ENCODE data around the gene PBX3. TPM values are rescaled to one million over a fixed set of nuclear protein-coding genes. Genes with fewer than 3 reads are reported as not detected.

PBX3 gene
- total and polyA plus RNA-seq, 8 donors, result 8.9 to 36.8 (median 21.5) TPM

GRCh38 chr9:125966959-125967711, 220.0 kb downstream of the PBX3 start:
- Histone ChIP-seq H3K4me1 (no peaks in the 10 kb centered on the region), H3K27me3 (no peaks in the 10 kb centered on the region), H3K36me3 (peaks cover 0 to 8% (median 0%) of the 10 kb centered on the region in 3 donors), H3K27ac (no peak overlapping the region), H3K9me3 (no peaks in the 10 kb centered on the region), H3K4me3 (no peak overlapping the region)
- DNase-seq (no peak), ATAC-seq (no peak), FAIRE-seq (no peak)
- TF ChIP-seq CTCF (IDR thresholded peaks at IDR 0.05), result no peak
- intact Hi-C loops (cut with DNase I), result no loop called here
- WGBS, 2 donors, result 85% methylated on average over 11 of the region's 11 CpGs

DNA sequence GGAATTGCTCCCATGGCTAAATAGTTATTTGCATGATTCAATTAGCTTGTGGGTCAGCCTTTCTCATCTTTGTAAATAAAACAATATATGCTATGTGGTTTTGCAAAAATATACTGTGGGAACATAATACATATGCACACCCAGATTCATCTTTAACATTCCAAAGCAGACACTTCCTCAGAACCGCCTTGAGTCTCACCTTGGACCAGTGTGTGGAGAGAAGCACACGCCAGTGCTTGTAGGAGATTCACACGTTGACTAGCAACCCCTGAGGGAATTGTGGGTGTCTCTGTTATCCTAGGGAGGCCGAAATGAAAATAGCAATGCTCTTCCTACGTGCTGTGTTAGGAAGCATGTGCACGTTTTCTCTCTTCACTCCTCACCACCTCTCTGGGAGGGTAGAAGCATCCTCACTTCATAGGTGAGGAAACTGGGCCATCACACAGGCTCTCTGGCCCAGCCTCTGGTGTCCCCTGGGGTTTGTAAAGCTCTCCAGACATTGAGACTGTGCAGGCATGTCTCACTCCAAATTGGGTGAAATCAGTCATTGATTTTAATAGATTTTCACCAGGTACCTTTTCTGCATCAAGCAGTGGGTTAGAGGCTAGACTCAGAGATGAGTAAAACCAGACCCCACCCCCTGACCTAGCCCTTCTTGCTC, 221.7 kb downstream of the PBX3 start:
- FAIRE-seq (no peak), ATAC-seq (no peak), DNase-seq (no peak)
- Histone ChIP-seq H3K4me3 (no peak overlapping the region), H3K27me3 (no peaks in the 10 kb centered on the region), H3K27ac (no peak overlapping the region), H3K9me3 (no peaks in the 10 kb centered on the region), H3K4me1 (no peaks in the 10 kb centered on the region), H3K36me3 (peaks cover 0 to 8% (median 0%) of the 10 kb centered on the region in 3 donors)
- WGBS, 2 donors, result 79 to 80% methylated on average over 6 of the region's 6 CpGs
- TF ChIP-seq CTCF (IDR thresholded peaks at IDR 0.05), result no peak
- intact Hi-C loops (cut with DNase I), result no loop called here

- Histone ChIP-seq H3K36me3 (peaks cover 0 to 8% (median 0%) of the 10 kb centered on the region in 3 donors), H3K27me3 (no peaks in the 10 kb centered on the region), H3K4me3 (no peak overlapping the region), H3K27ac (no peak overlapping the region), H3K9me3 (no peaks in the 10 kb centered on the region), H3K4me1 (no peaks in the 10 kb centered on the region)
- no peak for TF ChIP-seq CTCF (IDR thresholded peaks at IDR 0.05)
- WGBS, 2 donors, result 75 to 86% methylated on average over 5 of the region's 5 CpGs
- no peak for ATAC-seq
- no peak for FAIRE-seq
- DNase-seq, result no peak
- intact Hi-C loops (cut with DNase I), result no loop called here
Observed at GRCh38 chr9:125969462-125969861, 222.3 kb downstream of the PBX3 start.

GRCh38 chr9:125969868-125970267, 222.7 kb downstream of the PBX3 start:
- Histone ChIP-seq H3K9me3 (no peaks in the 10 kb centered on the region), H3K27ac (no peak overlapping the region), H3K27me3 (no peaks in the 10 kb centered on the region), H3K36me3 (peaks cover 0 to 8% (median 0%) of the 10 kb centered on the region in 3 donors), H3K4me1 (no peaks in the 10 kb centered on the region), H3K4me3 (no peak overlapping the region)
- intact Hi-C loops (cut with DNase I), result no loop called here
- no peak for FAIRE-seq
- no peak for TF ChIP-seq CTCF (IDR thresholded peaks at IDR 0.05)
- DNase-seq, result no peak
- 69 to 73% methylated on average over 5 of the region's 5 CpGs for WGBS, 2 donors
- no peak for ATAC-seq

GRCh38 chr9:125970340-125970739, 223.2 kb downstream of the PBX3 start:
- FAIRE-seq, result no peak
- WGBS, 2 donors, result 73 to 80% methylated on average over 5 of the region's 5 CpGs

More at GRCh38 chr9:125970340-125970739, 223.2 kb downstream of the PBX3 start:
- DNase-seq (no peak), ATAC-seq (no peak)
- Histone ChIP-seq H3K9me3 (no peaks in the 10 kb centered on the region), H3K4me1 (no peaks in the 10 kb centered on the region), H3K27me3 (no peaks in the 10 kb centered on the region), H3K27ac (no peak overlapping the region), H3K36me3 (peaks cover 0 to 8% (median 0%) of the 10 kb centered on the region in 3 donors), H3K4me3 (no peak overlapping the region)
- intact Hi-C loops (cut with DNase I), result no loop called here
- TF ChIP-seq CTCF (IDR thresholded peaks at IDR 0.05), result no peak

Measured in pancreas (tissue), 10 donors.